T-helper 1 cell (primary cell): Measurements from ENCODE around the gene CCDC87.

Source experiments
- DNase-seq, 5 donors: peaks; one replicate each; pipeline ENCODE4 v3.0.0-alpha.2; 2012 to 2020

CCDC87 gene

GRCh38 chr11:66580803-66581202, 12.1 kb downstream of the CCDC87 start:
- DNase-seq, result no peak

GRCh38 chr11:66579017-66579606, 13.8 kb downstream of the CCDC87 start:
- DNase-seq, result peak; percentile 42 to 74 (median 63)

GRCh38 chr11:66570850-66571180, 22.0 kb downstream of the CCDC87 start:
- no peak for DNase-seq

- DNase-seq, result no peak
Measured at GRCh38 chr11:66570079-66570849, 22.6 kb downstream of the CCDC87 start.

DNA sequence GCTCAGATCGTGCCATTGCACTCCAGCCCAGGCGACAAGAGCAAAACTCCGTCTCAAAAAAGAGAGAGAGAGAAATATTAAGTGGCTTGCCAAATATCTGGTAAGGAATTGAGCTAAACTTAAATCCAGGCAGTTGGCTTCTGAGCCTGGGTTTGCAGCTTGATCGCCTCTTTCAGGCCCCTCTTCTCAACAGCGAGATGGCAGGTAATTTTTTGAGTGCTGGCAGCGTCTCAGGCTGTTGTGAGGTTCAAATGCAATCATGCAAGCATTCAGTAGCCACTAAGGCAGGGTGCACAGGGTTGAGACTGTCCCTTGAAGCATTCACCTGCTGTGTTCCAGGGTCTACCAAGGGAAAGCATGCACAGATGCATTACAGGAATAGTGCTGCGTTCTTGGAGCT, 23.8 kb downstream of the CCDC87 start:
- DNase-seq, result no peak

DNA sequence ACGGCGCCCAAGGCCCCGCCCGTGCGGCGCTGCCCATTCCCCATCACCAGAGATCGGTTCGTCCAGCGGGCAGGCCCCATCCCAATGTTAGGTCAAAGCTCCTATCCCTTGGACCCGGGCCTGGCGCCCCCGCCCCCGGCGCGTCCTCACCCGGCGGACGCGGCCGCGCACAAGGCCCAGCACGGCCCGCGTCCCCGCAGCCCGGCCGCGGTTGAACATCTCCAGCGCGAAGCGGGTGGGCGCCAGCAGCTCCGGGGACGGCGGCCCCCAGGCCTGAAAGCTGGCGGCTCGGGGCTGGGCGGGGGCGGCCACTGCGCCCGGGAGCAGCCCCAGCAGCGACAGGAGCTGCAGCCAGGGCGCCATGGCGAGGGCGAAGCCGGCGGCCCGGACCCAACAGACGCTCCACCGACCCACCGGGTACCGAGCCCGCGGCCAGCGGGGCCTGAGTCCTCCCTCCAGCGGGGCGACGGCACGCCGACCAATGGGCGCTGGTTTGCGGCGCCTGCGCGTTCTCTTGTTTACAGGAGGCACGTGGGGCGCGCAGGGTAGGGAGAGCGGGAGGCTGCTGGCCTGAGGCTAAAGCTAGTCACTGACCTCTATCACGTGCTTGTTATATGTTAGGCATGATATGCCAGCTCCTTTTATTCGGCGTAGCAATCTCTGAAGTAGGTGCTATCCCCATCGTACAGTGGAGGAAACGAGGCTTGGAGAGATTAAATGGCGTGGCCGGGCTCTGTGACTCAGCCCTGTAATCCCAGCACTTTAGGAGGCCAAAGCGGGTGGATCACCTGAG, 24.5 kb downstream of the CCDC87 start, which contains the start of gene CTSF:
Gene CTSF, minus strand, starts transcription at position 483 of the 793 bp plus-strand sequence. Its CDS starts 120 bp downstream, at position 363.
- peak; percentile 47 to 69 (median 52) for DNase-seq

- DNase-seq, result no peak
Measured at GRCh38 chr11:66567787-66568123, 25.1 kb downstream of the CCDC87 start.

DNA sequence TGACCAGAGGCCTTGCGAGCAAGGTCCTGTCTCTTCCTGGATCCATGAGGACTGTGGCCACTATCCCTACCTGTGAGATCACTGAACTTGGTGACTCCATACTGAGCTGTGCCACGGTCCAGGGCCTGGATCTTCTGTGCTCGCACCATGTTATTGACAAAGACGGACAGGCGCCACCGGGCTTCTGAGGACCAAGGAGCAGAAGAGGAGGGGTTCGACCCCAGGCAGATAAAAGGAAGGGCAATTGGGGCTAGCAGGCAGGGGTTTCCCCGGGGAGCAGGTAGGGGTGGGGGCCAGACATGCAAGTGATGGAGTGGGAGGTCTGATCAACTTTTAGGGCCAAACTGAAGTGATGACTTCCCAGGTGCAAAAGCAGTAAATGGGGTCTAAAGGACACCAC, 26.6 kb downstream of the CCDC87 start:
- DNase-seq, result no peak

DNA sequence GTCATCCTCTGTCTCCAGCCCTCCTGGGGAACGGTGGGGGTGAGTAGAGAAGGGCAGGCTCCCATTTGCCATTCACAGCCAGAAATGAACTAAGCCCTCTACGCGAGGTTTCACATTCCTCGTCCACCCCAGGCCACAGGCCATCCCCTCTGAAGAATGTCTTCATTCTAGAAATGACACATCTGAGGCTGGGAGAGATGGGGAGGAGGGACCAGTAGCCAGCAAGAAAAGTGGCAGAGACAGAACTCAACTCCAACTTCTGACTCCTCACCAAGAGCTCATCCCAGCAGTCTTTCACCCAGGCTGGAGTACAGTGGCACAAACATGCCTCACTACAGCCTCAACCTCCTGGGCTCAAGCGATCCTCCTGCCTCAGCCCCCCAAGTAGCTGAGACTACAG, 27.9 kb downstream of the CCDC87 start:
- no peak for DNase-seq

DNA sequence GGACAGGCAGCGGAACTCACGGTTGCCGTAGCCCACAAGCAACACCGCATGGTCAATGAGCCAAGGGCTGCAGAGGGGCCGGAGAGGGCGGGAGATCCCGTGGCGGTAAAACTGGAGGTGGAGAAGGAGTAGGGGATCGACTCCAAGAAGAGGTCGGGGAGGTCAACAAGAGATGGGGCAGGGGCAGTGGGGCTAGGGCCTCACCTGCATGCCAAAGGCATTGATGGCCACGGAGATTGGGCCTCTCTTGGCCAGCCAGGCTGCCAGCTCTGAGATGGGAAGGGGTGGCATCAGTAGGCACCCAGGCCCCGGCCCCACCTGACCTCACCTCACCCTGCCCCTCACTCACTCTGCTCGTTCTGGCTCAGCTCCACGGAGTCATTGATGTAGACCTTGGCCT, 28.3 kb downstream of the CCDC87 start:
- DNase-seq, result no peak

- DNase-seq, result no peak
Measured at GRCh38 chr11:66563832-66564231, 29.0 kb downstream of the CCDC87 start.

GRCh38 chr11:66562907-66563583, 29.8 kb downstream of the CCDC87 start:
- DNase-seq, result no peak

- no peak for DNase-seq
Measured at GRCh38 chr11:66562275-66562674, 30.6 kb downstream of the CCDC87 start.

DNA sequence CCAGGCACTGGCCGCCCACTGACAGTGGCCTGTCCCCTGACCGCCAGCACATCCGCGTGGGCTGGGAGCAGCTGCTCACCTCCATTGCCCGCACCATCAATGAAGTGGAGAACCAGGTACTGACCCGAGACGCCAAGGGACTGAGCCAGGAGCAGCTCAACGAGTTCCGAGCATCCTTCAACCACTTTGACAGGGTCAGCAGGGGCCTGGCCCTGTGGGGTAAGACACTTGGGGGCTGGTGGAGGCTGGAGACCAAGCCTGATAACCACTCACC, 31.0 kb downstream of the CCDC87 start:
- no peak for DNase-seq

- DNase-seq, result no peak
Measured at GRCh38 chr11:66561178-66561974, 31.5 kb downstream of the CCDC87 start.

DNA sequence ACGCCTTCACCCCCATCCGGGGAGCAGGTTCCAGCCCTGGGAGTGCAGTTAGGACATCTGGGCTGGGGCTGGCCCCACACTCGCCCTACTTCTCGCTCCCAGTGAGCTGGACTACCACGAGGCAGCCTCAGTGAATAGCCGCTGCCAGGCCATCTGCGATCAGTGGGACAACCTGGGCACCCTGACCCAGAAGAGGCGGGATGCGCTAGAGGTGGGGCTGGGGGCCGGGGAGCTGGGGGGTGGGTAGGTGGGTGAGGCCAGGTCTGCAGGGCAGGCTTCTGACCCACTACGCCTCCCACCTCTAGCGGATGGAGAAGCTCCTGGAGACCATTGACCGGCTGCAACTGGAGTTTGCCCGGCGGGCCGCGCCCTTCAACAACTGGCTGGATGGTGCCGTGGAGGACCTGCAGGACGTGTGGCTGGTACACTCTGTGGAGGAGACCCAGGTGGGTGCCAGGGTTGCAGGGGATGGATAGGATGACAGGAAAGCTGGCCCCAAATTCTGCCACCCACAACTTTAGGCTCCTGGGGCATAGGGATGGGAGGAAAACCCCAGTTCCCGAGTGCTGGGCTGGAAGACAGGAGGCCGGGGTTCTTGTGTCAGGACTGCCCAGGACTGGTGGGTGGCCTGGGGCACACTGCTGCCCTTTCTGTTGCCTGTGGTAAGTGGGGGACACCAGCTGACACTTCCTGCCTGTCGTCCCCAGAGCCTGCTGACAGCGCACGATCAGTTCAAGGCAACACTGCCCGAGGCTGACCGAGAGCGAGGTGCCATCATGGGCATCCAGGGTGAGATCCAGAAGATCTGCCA, 32.8 kb downstream of the CCDC87 start:
- DNase-seq, result no peak

GRCh38 chr11:66559142-66559865, 33.6 kb downstream of the CCDC87 start:
- DNase-seq, result peak in 1 of 5 donors; percentile 41

GRCh38 chr11:66557733-66558326, 35.0 kb downstream of the CCDC87 start:
- DNase-seq, result no peak

GRCh38 chr11:66556086-66556485, 36.8 kb downstream of the CCDC87 start:
- no peak for DNase-seq

DNA sequence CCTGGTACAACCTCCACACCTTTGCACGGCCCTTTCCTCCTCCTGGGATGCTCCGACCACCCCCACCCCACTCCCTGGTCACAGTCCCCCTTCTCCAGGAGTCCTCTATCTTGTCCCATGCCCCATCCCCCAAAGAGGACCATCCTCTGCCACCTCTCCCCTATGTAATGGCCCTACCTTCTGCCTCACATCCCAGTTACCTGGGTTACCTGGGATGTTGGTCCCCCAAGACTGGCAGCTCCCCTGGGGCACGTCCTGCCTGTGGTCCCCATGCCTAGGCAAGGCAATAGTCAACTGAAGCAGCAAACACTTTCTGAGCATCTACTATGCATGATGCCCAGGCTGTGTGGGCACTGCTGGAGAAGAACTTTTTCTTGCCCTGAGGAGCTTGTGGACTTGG, 37.4 kb downstream of the CCDC87 start:
- DNase-seq, result no peak

GRCh38 chr11:66554602-66555001, 38.3 kb downstream of the CCDC87 start:
- DNase-seq, result no peak
